Parathyroid adenoma (tissue), 2 donors: ENCODE results near the gene MAP3K1.

Experiments
- H2AFZ ChIP-seq: fragments of 300-600 bp; sonication (generic); one replicate; pipeline ENCODE4 v1.7.0; 2017; ENCODE audit warnings: antibody characterized with exemption, mild to moderate bottlenecking
- H3K27ac ChIP-seq: fragments of 300-600 bp; sonication (generic); one replicate; pipeline ENCODE4 v1.7.0; 2017
- H3K27me3 ChIP-seq: fragments of 300-600 bp; sonication (generic); one replicate; pipeline ENCODE4 v1.7.0; 2017; ENCODE audit warnings: low read length; ENCODE audit not compliant: control insufficient read depth, insufficient read depth
- H3K36me3 ChIP-seq: fragments of 300-600 bp; sonication (generic); one replicate; pipeline ENCODE4 v1.7.0; 2017; ENCODE audit warnings: low read length; ENCODE audit not compliant: control insufficient read depth, insufficient read depth
- H3K4me1 ChIP-seq: fragments of 300-600 bp; sonication (generic); one replicate; pipeline ENCODE4 v1.7.0; 2017; ENCODE audit warnings: control low read depth
- H3K4me2 ChIP-seq: fragments of 300-600 bp; sonication (generic); one replicate; pipeline ENCODE4 v1.7.0; 2017; ENCODE audit warnings: low read length
- H3K4me3 ChIP-seq: fragments of 300-600 bp; sonication (generic); one replicate; pipeline ENCODE4 v1.7.0; 2017; ENCODE audit warnings: low read depth, low read length
- H3K79me2 ChIP-seq: fragments of 300-600 bp; sonication (generic); one replicate; pipeline ENCODE4 v1.7.0; 2017; ENCODE audit warnings: control low read depth
- H3K9ac ChIP-seq: fragments of 300-600 bp; sonication (generic); one replicate; pipeline ENCODE4 v1.7.0; 2017; ENCODE audit warnings: mild to moderate bottlenecking
- H3K9me3 ChIP-seq: fragments of 300-600 bp; sonication (generic); one replicate; pipeline ENCODE4 v1.7.0; 2017; ENCODE audit warnings: low read length; ENCODE audit not compliant: control insufficient read depth
- TF ChIP-seq, protein P1 (sequence below): fragments of 300-600 bp; sonication (generic); IDR thresholded peaks from one replicate; pipeline ENCODE4 v1.7.0; 2017; ENCODE audit warnings: antibody characterized with exemption, mild to moderate bottlenecking
- donor health status: primary hyperparathyroidism.

MAP3K1 gene

DNA sequence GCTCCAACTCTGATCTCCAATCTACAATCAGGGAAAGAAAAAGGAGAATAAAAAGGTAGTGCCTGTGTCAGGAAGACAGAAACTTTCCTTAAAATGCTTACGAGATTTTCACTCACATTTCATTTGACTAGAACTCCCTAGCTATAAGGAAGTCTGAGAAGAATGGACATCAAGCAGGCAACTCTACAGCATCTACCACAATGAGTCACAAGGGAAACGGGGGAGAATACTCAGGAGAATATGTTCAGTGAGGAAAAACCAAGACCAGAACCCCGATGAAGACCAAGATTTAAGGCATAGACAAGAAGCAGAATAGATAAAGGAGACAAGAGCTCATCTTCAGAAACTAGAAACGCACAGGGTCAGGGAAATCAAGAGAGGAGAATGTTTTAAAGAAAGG lies 85.0 kb downstream of the MAP3K1 start:
- Histone ChIP-seq H3K36me3 (no peaks in the 10 kb centered on the region), H3K4me3 (no peak overlapping the region), H3K9ac (no peak overlapping the region), H3K4me2 (no peak overlapping the region), H3K79me2 (no peaks in the 10 kb centered on the region), H3K9me3 (no peaks in the 10 kb centered on the region), H2AFZ (peak overlapping the region; percentile 34), H3K27me3 (no peaks in the 10 kb centered on the region), H3K27ac (no peak overlapping the region), H3K4me1 (no peaks in the 10 kb centered on the region)
- TF ChIP-seq, protein P1, sequence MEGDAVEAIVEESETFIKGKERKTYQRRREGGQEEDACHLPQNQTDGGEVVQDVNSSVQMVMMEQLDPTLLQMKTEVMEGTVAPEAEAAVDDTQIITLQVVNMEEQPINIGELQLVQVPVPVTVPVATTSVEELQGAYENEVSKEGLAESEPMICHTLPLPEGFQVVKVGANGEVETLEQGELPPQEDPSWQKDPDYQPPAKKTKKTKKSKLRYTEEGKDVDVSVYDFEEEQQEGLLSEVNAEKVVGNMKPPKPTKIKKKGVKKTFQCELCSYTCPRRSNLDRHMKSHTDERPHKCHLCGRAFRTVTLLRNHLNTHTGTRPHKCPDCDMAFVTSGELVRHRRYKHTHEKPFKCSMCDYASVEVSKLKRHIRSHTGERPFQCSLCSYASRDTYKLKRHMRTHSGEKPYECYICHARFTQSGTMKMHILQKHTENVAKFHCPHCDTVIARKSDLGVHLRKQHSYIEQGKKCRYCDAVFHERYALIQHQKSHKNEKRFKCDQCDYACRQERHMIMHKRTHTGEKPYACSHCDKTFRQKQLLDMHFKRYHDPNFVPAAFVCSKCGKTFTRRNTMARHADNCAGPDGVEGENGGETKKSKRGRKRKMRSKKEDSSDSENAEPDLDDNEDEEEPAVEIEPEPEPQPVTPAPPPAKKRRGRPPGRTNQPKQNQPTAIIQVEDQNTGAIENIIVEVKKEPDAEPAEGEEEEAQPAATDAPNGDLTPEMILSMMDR, result no peak

DNA sequence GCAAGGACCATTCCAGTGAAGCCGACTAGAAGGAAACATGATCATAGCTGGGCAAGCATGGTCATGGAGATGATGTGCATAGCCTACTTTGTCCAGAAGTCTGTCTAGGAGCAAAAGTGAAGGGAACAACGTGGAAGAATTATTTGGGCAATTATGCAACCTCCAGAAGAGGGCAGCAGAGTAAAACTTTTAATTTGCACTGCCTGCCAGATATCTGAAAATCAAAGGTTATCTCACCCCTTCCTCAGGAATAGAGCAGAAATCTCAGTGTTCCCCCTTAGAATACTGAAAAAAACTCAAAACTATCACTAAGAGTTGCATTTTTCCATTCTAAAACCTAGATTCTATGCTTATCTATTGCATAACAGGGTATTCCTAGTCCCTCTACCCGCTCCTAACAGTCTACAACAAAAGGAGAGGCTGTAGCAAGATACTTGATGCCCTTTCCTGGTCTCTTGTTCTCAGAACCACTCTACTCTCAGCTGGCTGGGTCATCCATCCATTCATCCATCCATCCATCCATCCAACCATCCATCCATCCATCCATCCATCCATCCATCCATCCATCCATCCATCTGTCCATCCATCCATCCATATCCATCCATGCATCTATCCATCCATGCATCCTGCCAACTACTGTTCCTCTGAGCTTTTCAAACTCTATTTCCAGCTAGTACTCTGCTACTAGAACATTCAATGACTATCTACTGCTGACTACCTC lies 85.7 kb downstream of the MAP3K1 start:
- Histone ChIP-seq H2AFZ (peak overlapping the region; percentile 34), H3K27me3 (no peaks in the 10 kb centered on the region), H3K79me2 (no peaks in the 10 kb centered on the region), H3K9me3 (no peaks in the 10 kb centered on the region), H3K4me2 (no peak overlapping the region), H3K4me1 (no peaks in the 10 kb centered on the region), H3K9ac (no peak overlapping the region), H3K27ac (no peak overlapping the region), H3K36me3 (no peaks in the 10 kb centered on the region), H3K4me3 (no peak overlapping the region)
- TF ChIP-seq, protein P1, result peak; percentile 75

DNA sequence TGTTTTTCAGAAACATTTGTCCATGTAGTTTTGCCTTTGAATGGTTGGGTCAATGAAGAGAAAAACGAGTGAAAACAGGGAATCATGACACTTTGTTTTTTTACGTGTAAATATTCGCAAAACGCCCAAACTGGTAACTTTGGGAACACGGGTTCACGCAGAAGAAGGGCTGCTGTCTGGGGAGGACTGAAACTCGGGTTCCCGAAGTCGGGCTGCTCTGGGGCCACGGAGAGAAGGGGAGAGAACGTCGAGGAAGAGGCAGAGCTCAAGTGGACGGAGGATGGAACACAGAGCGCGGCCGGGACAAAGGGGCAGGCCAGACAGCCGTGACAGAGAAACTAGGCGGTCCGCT lies 93.6 kb downstream of the MAP3K1 start:
- H3K9ac ChIP-seq, result peak overlapping the region; percentile 90
- H3K27ac ChIP-seq, result peak overlapping the region; percentile 95
- no peaks in the 10 kb centered on the region for H3K9me3 ChIP-seq
- peak overlapping the region; percentile 91 for H3K4me2 ChIP-seq
- peaks cover 4% of the 10 kb centered on the region for H3K4me1 ChIP-seq
- H3K27me3 ChIP-seq, result no peaks in the 10 kb centered on the region
- H3K36me3 ChIP-seq, result no peaks in the 10 kb centered on the region
- H3K79me2 ChIP-seq, result no peaks in the 10 kb centered on the region
- H3K4me3 ChIP-seq, result peak overlapping the region; percentile 83
- TF ChIP-seq, protein P1, result no peak
- peak overlapping the region; percentile 99 for H2AFZ ChIP-seq

DNA sequence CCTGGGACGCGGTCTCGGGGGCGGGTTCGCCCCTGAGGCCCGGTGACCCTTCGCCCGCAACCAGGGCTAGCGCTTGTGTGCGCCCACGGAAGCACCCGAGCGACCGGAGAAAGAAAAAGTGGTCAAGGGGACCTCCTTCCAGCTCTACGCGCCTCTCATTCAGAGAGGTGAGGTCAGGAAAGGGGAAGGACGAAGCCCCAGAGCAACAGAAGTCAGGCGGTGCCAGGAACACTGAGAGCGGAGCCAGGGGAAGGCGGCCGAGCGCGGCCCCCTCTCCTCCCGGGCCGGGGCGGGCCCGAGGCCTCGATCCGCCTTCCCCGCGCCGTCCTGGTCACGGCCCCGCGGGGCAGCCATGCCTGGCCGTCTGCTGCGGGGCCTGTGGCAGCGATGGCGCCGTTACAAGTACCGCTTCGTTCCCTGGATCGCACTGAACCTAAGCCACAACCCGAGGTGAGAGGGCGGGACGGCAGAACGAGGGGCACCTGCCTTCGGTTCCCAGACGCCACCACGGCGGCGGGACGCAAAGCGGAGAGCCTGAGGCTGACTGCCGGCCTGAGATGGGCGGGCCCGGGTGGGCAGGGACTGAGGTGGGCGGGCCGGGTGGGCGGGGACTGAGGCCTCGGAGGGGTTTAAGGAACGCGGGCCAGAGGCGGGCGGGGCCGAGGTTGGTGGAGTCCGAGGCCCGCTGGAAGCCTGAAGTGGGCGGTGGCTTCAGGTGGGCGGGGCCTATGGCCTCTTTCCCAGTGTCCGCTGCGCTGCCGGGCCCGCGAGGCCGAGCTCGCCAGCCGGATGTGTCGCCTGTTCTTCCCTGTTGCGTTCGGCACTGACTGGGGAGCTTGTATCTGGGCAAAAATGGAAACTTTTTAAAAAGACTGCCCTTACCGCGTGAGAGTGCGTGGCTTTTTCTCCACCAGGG lies 94.2 kb downstream of the MAP3K1 start, which contains the start of gene SETD9:
SETD9 (plus strand) TSS at position 303 of the 916 bp plus-strand sequence; CDS start at position 353, 50 bp downstream.
- Histone ChIP-seq H3K79me2 (no peaks in the 10 kb centered on the region), H3K4me2 (peak within 1 kb of the TSS; percentile 91), H3K4me1 (peaks cover 4% of the 10 kb centered on the region), H3K9me3 (no peaks in the 10 kb centered on the region), H3K4me3 (peak within 1 kb of the TSS; percentile 83), H3K9ac (peak within 1 kb of the TSS; percentile 90), H3K27me3 (no peaks in the 10 kb centered on the region), H2AFZ (peak within 1 kb of the TSS; percentile 99), H3K27ac (peak within 1 kb of the TSS; percentile 95), H3K36me3 (no peaks in the 10 kb centered on the region)
- TF ChIP-seq, protein P1, result no peak
